Stimulated activated CD4-positive, alpha-beta T cell treated with anti-CD3 and anti-CD28 coated beads, TNF-alpha, amount 100 ng/mL, for 1 hour (primary cell): ENCODE results near the gene LRRC8C.

ENCODE experiments used
- DNase-seq, 3 donors: peaks; one replicate each; pipeline ENCODE4 v3.0.0-alpha.2; 2020; ENCODE audit warnings: low read depth in 3 of 3, low spot score in 1 of 3

Gene LRRC8C

GRCh38 chr1:89670711-89671110 is 37.8 kb downstream of the LRRC8C start:
- DNase-seq = no peak

GRCh38 chr1:89671775-89672488 is 39.0 kb downstream of the LRRC8C start:
- DNase-seq = no peak

- DNase-seq = no peak
Observed at GRCh38 chr1:89672489-89673183, 39.7 kb downstream of the LRRC8C start.

- no peak for DNase-seq
Observed at GRCh38 chr1:89673251-89673650, 40.3 kb downstream of the LRRC8C start.

- no peak for DNase-seq
Observed at GRCh38 chr1:89675677-89676076, 42.8 kb downstream of the LRRC8C start.

- no peak for DNase-seq
Observed at GRCh38 chr1:89681045-89681729, 48.3 kb downstream of the LRRC8C start.

GRCh38 chr1:89682611-89683010 is 49.7 kb downstream of the LRRC8C start:
- no peak for DNase-seq

- DNase-seq = no peak
Observed at GRCh38 chr1:89685461-89685860, 52.5 kb downstream of the LRRC8C start.

- DNase-seq = no peak
Observed at GRCh38 chr1:89686520-89686919, 53.6 kb downstream of the LRRC8C start.

- no peak for DNase-seq
Observed at GRCh38 chr1:89687254-89687653, 54.3 kb downstream of the LRRC8C start.

- DNase-seq = no peak
Observed at GRCh38 chr1:89688607-89689006, 55.7 kb downstream of the LRRC8C start.

GRCh38 chr1:89689234-89689633 is 56.3 kb downstream of the LRRC8C start:
- no peak for DNase-seq

- DNase-seq = no peak
Observed at GRCh38 chr1:89690595-89690994, 57.7 kb downstream of the LRRC8C start.

- no peak for DNase-seq
Observed at GRCh38 chr1:89692601-89693521, 59.9 kb downstream of the LRRC8C start.

GRCh38 chr1:89695847-89696246 is 62.9 kb downstream of the LRRC8C start:
- no peak for DNase-seq

GRCh38 chr1:89697383-89697782 is 64.5 kb downstream of the LRRC8C start:
- no peak for DNase-seq

- DNase-seq = no peak
Observed at GRCh38 chr1:89698020-89698560, 65.2 kb downstream of the LRRC8C start.

GRCh38 chr1:89698624-89699023 is 65.7 kb downstream of the LRRC8C start:
- no peak for DNase-seq

GRCh38 chr1:89699451-89699986 is 66.6 kb downstream of the LRRC8C start:
- no peak for DNase-seq

GRCh38 chr1:89701746-89702241 is 68.9 kb downstream of the LRRC8C start:
- DNase-seq = no peak
